ENCODE data around the gene TPM4. TPM values are rescaled to one million over a fixed set of nuclear protein-coding genes. Genes with fewer than 3 reads are reported as not detected.

Gene TPM4
- total RNA-seq, 1 experiment from 2014 or later = 219 TPM

DNA sequence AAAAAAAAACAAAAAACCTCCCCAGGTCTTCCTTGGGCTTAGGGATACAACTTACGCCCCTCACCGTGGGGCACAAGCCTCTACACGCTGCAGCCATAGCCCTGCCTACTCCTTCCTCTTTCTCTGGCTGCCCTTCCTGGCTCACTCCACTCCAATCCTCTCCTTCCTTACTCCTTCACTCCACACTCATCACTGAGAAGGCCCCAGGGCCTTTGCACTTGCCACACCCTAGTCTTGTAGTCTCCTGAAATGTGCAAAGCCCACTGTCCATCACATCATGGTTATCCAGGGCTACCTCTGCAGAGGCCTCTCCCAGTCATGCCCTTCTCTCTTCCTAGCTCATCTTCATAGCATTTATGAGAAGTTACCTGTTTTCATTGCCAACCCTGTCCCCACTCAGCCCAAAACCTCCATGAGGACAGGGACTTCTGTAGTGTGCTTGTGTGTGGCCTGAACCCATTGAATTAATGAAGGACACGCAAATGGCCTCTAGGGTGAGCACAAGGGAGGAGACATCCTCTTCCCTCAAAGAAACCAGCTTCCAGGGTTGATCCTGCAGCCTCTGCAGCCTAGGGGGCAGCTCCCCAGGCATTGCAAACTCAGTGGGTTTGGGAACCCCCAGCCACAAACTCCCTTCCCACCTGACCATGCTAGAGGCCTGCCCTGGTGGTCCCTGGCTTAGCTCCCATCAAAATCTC lies 59.3 kb downstream of the TPM4 start:
- no peaks in the 10 kb centered on the region for H3K9me3 Mint-ChIP-seq (ENCODE audit: low read depth, unreplicated experiment)
- H3K27ac Mint-ChIP-seq (ENCODE audit: unreplicated experiment) = no peak overlapping the region
- no peaks in the 10 kb centered on the region for H3K4me1 Mint-ChIP-seq (ENCODE audit: low read depth, unreplicated experiment)
- intact Hi-C loops (cut with micrococcal nuclease; ENCODE audit: unreplicated experiment) = no loop called here
- CTCF ChIA-PET = no interaction called here
- no peak overlapping the region for H3K4me3 Mint-ChIP-seq (ENCODE audit: low read depth, unreplicated experiment)
- DNase-seq = no peak
- no TSS peak for BruUV-seq (replicated peaks)
- peaks cover 32% of the 10 kb centered on the region for H3K36me3 Mint-ChIP-seq (ENCODE audit: insufficient read depth, unreplicated experiment)
- H3K27me3 Mint-ChIP-seq (ENCODE audit: unreplicated experiment) = no peaks in the 10 kb centered on the region
- TF ChIP-seq, protein P1, sequence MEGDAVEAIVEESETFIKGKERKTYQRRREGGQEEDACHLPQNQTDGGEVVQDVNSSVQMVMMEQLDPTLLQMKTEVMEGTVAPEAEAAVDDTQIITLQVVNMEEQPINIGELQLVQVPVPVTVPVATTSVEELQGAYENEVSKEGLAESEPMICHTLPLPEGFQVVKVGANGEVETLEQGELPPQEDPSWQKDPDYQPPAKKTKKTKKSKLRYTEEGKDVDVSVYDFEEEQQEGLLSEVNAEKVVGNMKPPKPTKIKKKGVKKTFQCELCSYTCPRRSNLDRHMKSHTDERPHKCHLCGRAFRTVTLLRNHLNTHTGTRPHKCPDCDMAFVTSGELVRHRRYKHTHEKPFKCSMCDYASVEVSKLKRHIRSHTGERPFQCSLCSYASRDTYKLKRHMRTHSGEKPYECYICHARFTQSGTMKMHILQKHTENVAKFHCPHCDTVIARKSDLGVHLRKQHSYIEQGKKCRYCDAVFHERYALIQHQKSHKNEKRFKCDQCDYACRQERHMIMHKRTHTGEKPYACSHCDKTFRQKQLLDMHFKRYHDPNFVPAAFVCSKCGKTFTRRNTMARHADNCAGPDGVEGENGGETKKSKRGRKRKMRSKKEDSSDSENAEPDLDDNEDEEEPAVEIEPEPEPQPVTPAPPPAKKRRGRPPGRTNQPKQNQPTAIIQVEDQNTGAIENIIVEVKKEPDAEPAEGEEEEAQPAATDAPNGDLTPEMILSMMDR (IDR thresholded peaks at IDR 0.05; ENCODE audit: unreplicated experiment) = no peak

DNA sequence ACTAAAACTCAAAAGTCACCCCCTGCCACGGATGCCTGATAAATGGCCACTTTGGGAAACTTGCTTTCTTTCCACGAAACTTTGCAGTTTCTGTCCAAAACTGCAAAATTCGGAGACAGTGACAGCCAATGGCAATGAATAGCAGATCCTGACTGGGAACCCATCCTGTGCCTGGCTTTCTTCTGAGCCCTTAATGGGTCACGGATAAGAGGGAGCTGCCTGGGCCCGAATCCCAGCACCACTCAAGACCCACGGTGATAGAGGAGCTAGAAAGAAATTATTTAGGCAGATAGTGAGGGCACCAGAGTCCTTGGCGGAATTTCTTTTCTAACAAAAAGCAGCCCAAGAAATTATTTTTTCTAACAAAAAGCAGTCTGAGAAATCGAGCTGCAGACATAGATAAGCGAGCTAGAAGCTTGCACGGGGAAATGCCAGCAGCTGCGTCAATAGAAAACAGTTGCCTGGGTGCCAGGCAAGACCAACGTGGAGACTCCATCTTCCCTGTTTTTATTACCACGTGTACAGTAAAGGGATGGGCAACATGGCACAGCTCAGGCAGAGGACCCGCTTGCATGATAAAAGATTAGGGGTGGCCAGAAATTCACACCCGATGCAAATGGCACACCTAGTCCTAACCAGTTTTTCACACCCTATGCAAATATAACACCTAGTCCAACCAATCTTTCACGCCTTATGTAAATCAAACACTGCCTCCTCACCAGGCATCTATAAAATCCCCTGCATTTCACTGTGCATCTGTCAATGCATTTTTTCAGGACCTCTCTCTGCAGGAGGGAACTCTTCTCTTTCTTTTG lies 60.1 kb downstream of the TPM4 start:
- Mint-ChIP-seq H3K4me3 (ENCODE audit: low read depth, unreplicated experiment) (no peak overlapping the region), H3K4me1 (ENCODE audit: low read depth, unreplicated experiment) (no peaks in the 10 kb centered on the region), H3K9me3 (ENCODE audit: low read depth, unreplicated experiment) (no peaks in the 10 kb centered on the region), H3K27ac (ENCODE audit: unreplicated experiment) (no peak overlapping the region), H3K36me3 (ENCODE audit: insufficient read depth, unreplicated experiment) (peaks cover 31% of the 10 kb centered on the region), H3K27me3 (ENCODE audit: unreplicated experiment) (no peaks in the 10 kb centered on the region)
- DNase-seq = no peak
- CTCF ChIA-PET = no interaction called here
- intact Hi-C loops (cut with micrococcal nuclease; ENCODE audit: unreplicated experiment) = no loop called here
- TF ChIP-seq, protein P1 (IDR thresholded peaks at IDR 0.05; ENCODE audit: unreplicated experiment) = no peak
- no TSS peak for BruUV-seq (replicated peaks)

DNA sequence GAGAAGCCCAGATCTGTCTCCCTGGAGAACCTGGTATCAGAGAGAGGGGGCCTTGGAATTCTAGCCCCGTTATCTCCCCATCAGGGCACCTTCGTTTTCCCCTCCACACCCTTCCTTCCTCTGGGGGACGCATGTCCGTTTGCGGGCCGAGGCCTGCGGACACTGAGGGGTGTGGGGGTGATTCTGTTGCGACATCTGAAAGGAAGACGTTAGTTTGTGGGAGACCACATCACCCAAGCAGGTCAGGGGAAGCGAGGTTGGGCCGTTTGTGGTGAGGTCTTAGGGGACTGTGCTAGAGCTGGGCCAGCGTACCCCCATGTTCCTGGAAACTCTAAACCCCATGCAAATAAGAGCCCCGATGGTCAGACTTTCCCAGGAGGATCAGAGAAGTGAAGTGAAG lies 63.5 kb downstream of the TPM4 start:
- H3K36me3 Mint-ChIP-seq (ENCODE audit: insufficient read depth, unreplicated experiment) = peaks cover 20% of the 10 kb centered on the region
- H3K4me3 Mint-ChIP-seq (ENCODE audit: low read depth, unreplicated experiment) = no peak overlapping the region
- no peak for DNase-seq
- H3K9me3 Mint-ChIP-seq (ENCODE audit: low read depth, unreplicated experiment) = no peaks in the 10 kb centered on the region
- TF ChIP-seq, protein P1 (IDR thresholded peaks at IDR 0.05; ENCODE audit: unreplicated experiment) = no peak
- BruUV-seq (replicated peaks) = no TSS peak
- H3K4me1 Mint-ChIP-seq (ENCODE audit: low read depth, unreplicated experiment) = peaks cover 13% of the 10 kb centered on the region
- H3K27ac Mint-ChIP-seq (ENCODE audit: unreplicated experiment) = no peak overlapping the region
- intact Hi-C loops (cut with micrococcal nuclease; ENCODE audit: unreplicated experiment) = no loop called here
- CTCF ChIA-PET = no interaction called here
- no peaks in the 10 kb centered on the region for H3K27me3 Mint-ChIP-seq (ENCODE audit: unreplicated experiment)

DNA sequence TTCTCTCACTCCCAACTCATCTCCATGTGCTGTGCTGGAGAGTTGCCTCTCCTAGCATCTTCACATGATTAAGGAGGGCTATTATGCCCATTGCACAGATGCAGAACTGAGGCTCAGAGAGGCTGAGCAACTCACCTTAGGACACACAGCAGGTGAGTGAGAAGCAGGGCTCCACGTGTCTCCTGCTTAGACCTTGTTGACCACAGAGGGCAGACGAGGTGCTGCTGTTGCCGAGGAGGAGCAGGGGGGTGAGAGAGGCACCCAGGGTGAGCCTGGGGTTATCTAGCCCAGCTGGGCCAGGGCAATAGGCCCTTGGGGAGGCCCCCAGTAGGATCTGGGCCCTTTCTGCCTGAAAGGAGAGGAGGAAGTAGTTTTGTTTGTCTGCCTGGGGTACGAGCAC lies 64.7 kb downstream of the TPM4 start:
- H3K27me3 Mint-ChIP-seq (ENCODE audit: unreplicated experiment) = no peaks in the 10 kb centered on the region
- BruUV-seq (replicated peaks) = no TSS peak
- CTCF ChIA-PET = no interaction called here

More for the DNA sequence above, 64.7 kb downstream of the TPM4 start:
- intact Hi-C loops (cut with micrococcal nuclease; ENCODE audit: unreplicated experiment) = no loop called here
- Mint-ChIP-seq H3K9me3 (ENCODE audit: low read depth, unreplicated experiment) (no peaks in the 10 kb centered on the region), H3K36me3 (ENCODE audit: insufficient read depth, unreplicated experiment) (peaks cover 20% of the 10 kb centered on the region), H3K4me1 (ENCODE audit: low read depth, unreplicated experiment) (peaks cover 13% of the 10 kb centered on the region), H3K27ac (ENCODE audit: unreplicated experiment) (no peak overlapping the region), H3K4me3 (ENCODE audit: low read depth, unreplicated experiment) (no peak overlapping the region)
- TF ChIP-seq, protein P1 (IDR thresholded peaks at IDR 0.05; ENCODE audit: unreplicated experiment) = no peak
- no peak for DNase-seq

Measured in Calu3 (cell line).